Ascending aorta (tissue), 2 donors: Measurements from ENCODE around the gene VWF. TPM values are rescaled to one million over a fixed set of nuclear protein-coding genes. Genes with fewer than 3 reads are reported as not detected.

Source experiments
- DNase-seq, 2 donors: peaks; one replicate each; pipeline ENCODE4 v3.0.0-alpha.2; 2019; ENCODE audit warnings: low spot score in 2 of 2
- H3K27ac ChIP-seq, 2 donors: fragments of 200-600 bp; sonication (generic); one replicate each; pipeline ENCODE4 v1.5.1; 2016 to 2017; ENCODE audit warnings: mild to moderate bottlenecking in 1 of 2
- H3K27me3 ChIP-seq: fragments of 200-600 bp; sonication (generic); one replicate; pipeline ENCODE4 v1.5.1; 2017
- H3K36me3 ChIP-seq, 2 donors: fragments of 200-600 bp; sonication (generic); one replicate each; pipeline ENCODE4 v1.5.1; 2016
- H3K4me1 ChIP-seq, 2 donors: fragments of 200-600 bp; sonication (generic); one replicate each; pipeline ENCODE4 v1.5.1; 2016 to 2017; ENCODE audit warnings: mild to moderate bottlenecking in 1 of 2
- H3K4me3 ChIP-seq, 2 donors: fragments of 200-600 bp; sonication (generic); one replicate each; pipeline ENCODE4 v1.5.1; 2016 to 2017; ENCODE audit warnings: mild to moderate bottlenecking in 1 of 2
- H3K9me3 ChIP-seq, 2 donors: fragments of 200-600 bp; sonication (generic); one replicate each; pipeline ENCODE4 v1.5.1; 2016
- CTCF ChIP-seq, 3 experiments: fragments of 200-600 bp in 2 of 3; fragments of 450-650 bp in 1 of 3; sonication (generic) in 2 of 3; IDR thresholded peaks; one replicate each; pipeline ENCODE4 v1.5.1; 2016 to 2019; ENCODE audit warnings: antibody characterized with exemption in 3 of 3, mild to moderate bottlenecking in 1 of 3, moderate library complexity in 1 of 3
- intact Hi-C: fragments of 100-400 bp; cut with DNase I; formaldehyde crosslinking; loops from one replicate; pipeline ENCODE4 v1.15.1; 2023
- total RNA-seq: library from RNA; depleted of rRNA; stranded (reverse); fragments of >200 nt; gene quantifications from one replicate; pipeline ENCODE4 v1.1.0, GENCODE V29; 2016

Gene VWF
- total RNA-seq, 1 donor from 2014 or later: 1,026 TPM

- H3K27me3 ChIP-seq: no peaks in the 10 kb centered on the region
- no peak for DNase-seq
- no peak for TF ChIP-seq CTCF (IDR thresholded peaks at IDR 0.05)
Observed at GRCh38 chr12:5923751-5924150, 200.7 kb downstream of the VWF start.

DNA sequence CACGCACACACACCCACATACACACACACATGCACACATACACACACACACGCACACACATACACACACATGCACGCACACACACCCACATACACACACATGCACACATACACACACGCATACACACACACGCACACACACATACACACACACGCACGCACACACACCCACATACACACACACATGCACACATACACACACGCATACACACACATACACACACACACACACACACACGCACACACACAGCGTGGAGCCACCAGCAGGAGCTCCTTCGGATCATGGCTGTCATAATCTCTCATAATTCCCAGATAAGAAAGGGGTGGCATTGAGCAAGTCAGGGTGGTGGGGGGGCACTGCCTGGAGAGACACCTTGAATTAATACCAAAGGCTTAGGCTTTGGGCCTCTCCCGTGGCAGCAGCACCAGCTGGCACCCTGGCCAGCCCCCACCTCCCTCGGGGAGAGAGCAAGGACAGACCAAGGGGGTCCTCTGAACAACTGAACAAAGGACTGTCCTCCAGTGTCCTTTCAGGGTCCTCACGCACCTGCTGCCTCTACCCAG, 201.3 kb downstream of the VWF start:
- Histone ChIP-seq H3K27ac (no peak overlapping the region), H3K27me3 (no peaks in the 10 kb centered on the region), H3K9me3 (no peaks in the 10 kb centered on the region), H3K4me1 (no peaks in the 10 kb centered on the region), H3K4me3 (no peak overlapping the region), H3K36me3 (no peaks in the 10 kb centered on the region)
- DNase-seq: no peak
- no peak for TF ChIP-seq CTCF (IDR thresholded peaks at IDR 0.05)
- intact Hi-C loops: no loop called here

More at GRCh38 chr12:5923751-5924150, 200.7 kb downstream of the VWF start:
- H3K27ac ChIP-seq: no peak overlapping the region
- no peaks in the 10 kb centered on the region for H3K4me1 ChIP-seq
- no peaks in the 10 kb centered on the region for H3K36me3 ChIP-seq
- intact Hi-C loops: no loop called here
- H3K9me3 ChIP-seq: no peaks in the 10 kb centered on the region
- no peak overlapping the region for H3K4me3 ChIP-seq

GRCh38 chr12:5921966-5922899, 202.2 kb downstream of the VWF start:
- no peak overlapping the region for H3K4me3 ChIP-seq
- no peaks in the 10 kb centered on the region for H3K4me1 ChIP-seq
- H3K9me3 ChIP-seq: no peaks in the 10 kb centered on the region
- no peak for DNase-seq
- H3K27ac ChIP-seq: no peak overlapping the region
- TF ChIP-seq CTCF (IDR thresholded peaks at IDR 0.05): no peak
- H3K27me3 ChIP-seq: no peaks in the 10 kb centered on the region
- intact Hi-C loops: no loop called here
- H3K36me3 ChIP-seq: no peaks in the 10 kb centered on the region

GRCh38 chr12:5921027-5921909, 203.2 kb downstream of the VWF start:
- intact Hi-C loops: no loop called here
- no peaks in the 10 kb centered on the region for H3K9me3 ChIP-seq
- H3K4me1 ChIP-seq: no peaks in the 10 kb centered on the region
- no peak overlapping the region for H3K4me3 ChIP-seq
- H3K27ac ChIP-seq: no peak overlapping the region
- DNase-seq: no peak
- H3K27me3 ChIP-seq: no peaks in the 10 kb centered on the region
- H3K36me3 ChIP-seq: no peaks in the 10 kb centered on the region
- TF ChIP-seq CTCF (IDR thresholded peaks at IDR 0.05): no peak

GRCh38 chr12:5916785-5917290, 207.6 kb downstream of the VWF start:
- H3K9me3 ChIP-seq: no peaks in the 10 kb centered on the region
- no peaks in the 10 kb centered on the region for H3K36me3 ChIP-seq
- H3K27ac ChIP-seq: no peak overlapping the region
- H3K4me3 ChIP-seq: no peak overlapping the region
- intact Hi-C loops: no loop called here
- H3K27me3 ChIP-seq: no peaks in the 10 kb centered on the region
- no peaks in the 10 kb centered on the region for H3K4me1 ChIP-seq
- no peak for DNase-seq
- TF ChIP-seq CTCF (IDR thresholded peaks at IDR 0.05): no peak
